Osteocyte (in vitro differentiated cells): ENCODE measurements around the gene CCL23. TPM values are rescaled to one million over a fixed set of nuclear protein-coding genes. Genes with fewer than 3 reads are reported as not detected.

Source experiments
- DNase-seq: peaks from one replicate; pipeline ENCODE4 v3.0.0; 2021; ENCODE audit warnings: mixed read lengths; ENCODE audit not compliant: unreplicated experiment; ENCODE audit errors: extremely low spot score
- H3K27ac Mint-ChIP-seq: one replicate; pipeline ENCODE4 v1.8.0; 2021; ENCODE audit warnings: mild to moderate bottlenecking, mixed read lengths; ENCODE audit not compliant: unreplicated experiment
- H3K27me3 Mint-ChIP-seq: one replicate; pipeline ENCODE4 v1.8.0; 2021; ENCODE audit warnings: mixed read lengths; ENCODE audit not compliant: unreplicated experiment
- H3K36me3 Mint-ChIP-seq: one replicate; pipeline ENCODE4 v1.8.0; 2021; ENCODE audit warnings: mixed read lengths; ENCODE audit not compliant: unreplicated experiment
- H3K4me1 Mint-ChIP-seq: one replicate; pipeline ENCODE4 v1.8.0; 2021; ENCODE audit warnings: mixed read lengths; ENCODE audit not compliant: unreplicated experiment
- H3K4me3 Mint-ChIP-seq: one replicate; pipeline ENCODE4 v1.8.0; 2021; ENCODE audit warnings: mild to moderate bottlenecking, moderate library complexity, mixed read lengths; ENCODE audit not compliant: unreplicated experiment
- H3K9me3 Mint-ChIP-seq: one replicate; pipeline ENCODE4 v1.8.0; 2021; ENCODE audit warnings: mixed read lengths; ENCODE audit not compliant: unreplicated experiment
- total RNA-seq: library from RNA; stranded (reverse); gene quantifications from 2 replicates; pipeline ENCODE4 v1.2.1, GENCODE V29; 2021
- TF ChIP-seq, protein P1 (sequence below): fragments of 200-600 bp; sonication (generic); IDR thresholded peaks from 2 replicates; pipeline ENCODE4 v1.5.0; 2021; ENCODE audit warnings: antibody characterized with exemption, mild to moderate bottlenecking, moderate library complexity

Gene CCL23
- total RNA-seq, 1 donor from 2014 or later, result not detected

DNA sequence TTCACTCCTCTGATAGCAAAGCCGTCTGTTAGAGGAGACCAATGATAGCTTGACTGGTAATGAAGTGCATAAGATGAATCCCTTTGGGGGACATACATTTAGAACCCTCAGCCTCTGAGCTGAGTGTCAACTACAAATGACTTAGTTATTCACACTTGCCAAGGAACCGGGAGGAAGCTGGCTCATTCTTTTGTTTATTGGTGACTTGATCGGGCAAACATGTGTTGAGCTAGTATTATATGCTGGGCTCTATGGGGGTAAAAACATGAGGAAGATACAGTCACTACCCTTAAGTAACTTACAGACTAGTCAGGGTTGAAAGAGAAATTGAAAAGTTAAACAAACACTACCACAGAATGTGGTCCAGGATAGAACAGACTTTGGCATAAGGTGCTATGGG, 39.4 kb downstream of the CCL23 start:
- Mint-ChIP-seq H3K9me3 (no peaks in the 10 kb centered on the region), H3K27me3 (peaks cover 5% of the 10 kb centered on the region), H3K4me3 (no peak overlapping the region), H3K36me3 (no peaks in the 10 kb centered on the region), H3K4me1 (peaks cover 3% of the 10 kb centered on the region), H3K27ac (no peak overlapping the region)
- TF ChIP-seq, protein P1, sequence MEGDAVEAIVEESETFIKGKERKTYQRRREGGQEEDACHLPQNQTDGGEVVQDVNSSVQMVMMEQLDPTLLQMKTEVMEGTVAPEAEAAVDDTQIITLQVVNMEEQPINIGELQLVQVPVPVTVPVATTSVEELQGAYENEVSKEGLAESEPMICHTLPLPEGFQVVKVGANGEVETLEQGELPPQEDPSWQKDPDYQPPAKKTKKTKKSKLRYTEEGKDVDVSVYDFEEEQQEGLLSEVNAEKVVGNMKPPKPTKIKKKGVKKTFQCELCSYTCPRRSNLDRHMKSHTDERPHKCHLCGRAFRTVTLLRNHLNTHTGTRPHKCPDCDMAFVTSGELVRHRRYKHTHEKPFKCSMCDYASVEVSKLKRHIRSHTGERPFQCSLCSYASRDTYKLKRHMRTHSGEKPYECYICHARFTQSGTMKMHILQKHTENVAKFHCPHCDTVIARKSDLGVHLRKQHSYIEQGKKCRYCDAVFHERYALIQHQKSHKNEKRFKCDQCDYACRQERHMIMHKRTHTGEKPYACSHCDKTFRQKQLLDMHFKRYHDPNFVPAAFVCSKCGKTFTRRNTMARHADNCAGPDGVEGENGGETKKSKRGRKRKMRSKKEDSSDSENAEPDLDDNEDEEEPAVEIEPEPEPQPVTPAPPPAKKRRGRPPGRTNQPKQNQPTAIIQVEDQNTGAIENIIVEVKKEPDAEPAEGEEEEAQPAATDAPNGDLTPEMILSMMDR, result no peak
- no peak for DNase-seq

DNA sequence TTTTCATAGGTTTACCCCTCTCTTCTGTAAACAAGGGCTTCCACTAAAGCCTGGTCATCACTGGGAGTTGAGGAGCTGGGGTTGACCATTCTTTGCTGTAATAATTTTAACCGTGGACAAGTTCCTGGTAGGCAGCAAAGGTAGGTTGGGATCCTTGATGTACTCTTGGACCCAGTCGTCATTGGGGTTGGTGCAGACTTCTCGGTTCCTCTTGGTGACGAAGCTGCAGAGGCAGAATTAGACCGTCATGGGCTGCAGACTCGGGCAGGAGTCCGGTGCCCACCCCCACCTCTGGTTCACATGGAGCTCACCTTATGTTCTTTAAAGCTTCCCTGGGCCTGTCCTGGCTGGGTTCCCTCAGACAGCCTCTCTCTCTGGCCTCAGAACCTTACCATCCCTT, 40.3 kb downstream of the CCL23 start:
- peaks cover 5% of the 10 kb centered on the region for H3K27me3 Mint-ChIP-seq
- TF ChIP-seq, protein P1, result no peak
- H3K27ac Mint-ChIP-seq, result no peak overlapping the region
- H3K36me3 Mint-ChIP-seq, result no peaks in the 10 kb centered on the region
- H3K4me1 Mint-ChIP-seq, result peaks cover 3% of the 10 kb centered on the region
- no peak overlapping the region for H3K4me3 Mint-ChIP-seq
- H3K9me3 Mint-ChIP-seq, result no peaks in the 10 kb centered on the region
- DNase-seq, result no peak

DNA sequence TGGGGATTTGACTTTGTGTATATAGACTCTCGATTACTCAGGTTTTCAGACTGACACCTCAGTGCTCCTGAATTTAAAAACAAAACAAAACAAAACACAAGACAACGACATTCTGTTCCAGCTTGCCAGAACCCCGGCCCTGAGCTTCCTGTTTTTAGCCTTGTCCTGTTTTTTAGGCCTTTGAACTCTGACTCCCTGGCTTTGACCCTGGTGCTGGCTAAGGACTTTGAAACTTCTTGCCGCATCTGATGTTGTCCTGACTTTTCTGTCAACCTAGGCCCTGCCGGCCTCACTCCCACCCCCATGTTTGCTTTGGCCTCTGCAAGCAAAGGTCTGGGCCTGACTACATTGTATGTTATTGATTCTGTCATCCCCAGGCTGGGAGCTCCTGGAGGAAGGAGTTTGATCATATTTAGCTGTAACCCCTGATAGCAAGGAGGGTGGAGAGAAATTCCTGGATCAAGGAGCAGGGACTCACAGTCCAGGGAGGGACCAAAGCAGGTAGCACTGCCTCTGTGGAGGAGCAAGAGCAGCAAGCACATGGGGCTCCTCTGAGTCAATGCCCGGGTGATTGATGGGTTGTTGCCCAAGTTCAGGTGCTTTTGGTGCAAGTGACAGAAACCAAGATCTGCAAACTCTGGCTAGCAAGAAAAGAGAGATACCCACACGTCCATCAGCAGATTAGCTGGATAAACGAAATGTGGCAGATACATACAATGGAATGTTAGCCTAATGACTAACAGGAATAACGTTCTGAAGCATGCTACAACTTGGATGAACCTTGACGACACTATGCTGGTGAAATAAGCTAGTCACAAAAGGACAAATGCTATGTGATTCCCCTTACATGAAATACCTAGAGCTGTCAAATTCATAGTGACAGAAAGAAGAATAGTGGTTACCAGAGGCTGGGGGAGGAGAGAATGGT, 44.2 kb downstream of the CCL23 start:
- no peak for DNase-seq
- H3K4me3 Mint-ChIP-seq, result no peak overlapping the region
- TF ChIP-seq, protein P1, result no peak
- H3K4me1 Mint-ChIP-seq, result peaks cover 3% of the 10 kb centered on the region
- H3K9me3 Mint-ChIP-seq, result no peaks in the 10 kb centered on the region
- peaks cover 9% of the 10 kb centered on the region for H3K27me3 Mint-ChIP-seq
- no peaks in the 10 kb centered on the region for H3K36me3 Mint-ChIP-seq
- H3K27ac Mint-ChIP-seq, result no peak overlapping the region

DNA sequence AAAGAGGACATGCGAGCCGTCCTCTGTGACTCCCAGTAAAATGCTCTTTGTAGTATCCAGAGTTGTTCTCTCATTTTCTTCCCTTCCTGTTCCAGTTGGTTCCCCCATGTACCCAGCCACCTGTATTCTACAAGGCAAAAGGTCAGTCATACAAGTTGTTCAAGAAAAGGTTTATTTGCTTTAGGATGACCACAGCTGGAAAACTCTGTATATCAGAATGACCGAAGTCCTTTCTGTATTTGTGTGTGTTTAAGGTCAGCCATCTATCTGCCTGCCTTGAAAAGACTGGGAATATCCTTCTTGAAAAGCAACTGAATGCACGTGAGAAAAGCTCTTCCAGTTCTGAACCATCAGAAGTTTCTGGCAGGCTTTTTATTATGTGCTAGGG, 44.8 kb downstream of the CCL23 start:
- TF ChIP-seq, protein P1, result no peak
- peaks cover 3% of the 10 kb centered on the region for H3K4me1 Mint-ChIP-seq
- H3K9me3 Mint-ChIP-seq, result no peaks in the 10 kb centered on the region
- no peak for DNase-seq
- H3K4me3 Mint-ChIP-seq, result no peak overlapping the region
- peaks cover 11% of the 10 kb centered on the region for H3K27me3 Mint-ChIP-seq
- no peak overlapping the region for H3K27ac Mint-ChIP-seq
- H3K36me3 Mint-ChIP-seq, result no peaks in the 10 kb centered on the region

DNA sequence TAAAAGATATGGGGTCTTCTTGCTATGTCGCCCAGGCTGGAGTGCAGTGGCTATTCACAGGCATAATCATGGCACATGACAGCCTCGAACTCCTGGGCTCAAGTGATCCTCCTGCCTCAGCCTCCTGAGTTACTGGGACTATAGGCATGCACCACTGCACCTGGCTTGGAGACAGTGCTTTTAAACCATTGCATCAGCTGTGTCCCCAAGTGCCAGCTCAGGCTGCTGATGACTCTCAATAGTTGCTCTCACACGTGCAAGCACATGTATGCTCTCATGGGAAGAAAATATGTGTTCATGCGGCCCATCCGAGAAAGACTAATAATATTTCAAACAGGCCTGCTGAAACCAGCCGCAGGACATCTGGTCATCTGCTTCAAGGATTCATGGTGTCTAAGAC, 45.2 kb downstream of the CCL23 start:
- Mint-ChIP-seq H3K36me3 (no peaks in the 10 kb centered on the region), H3K4me3 (no peak overlapping the region), H3K9me3 (no peaks in the 10 kb centered on the region), H3K4me1 (peaks cover 3% of the 10 kb centered on the region), H3K27ac (no peak overlapping the region), H3K27me3 (peaks cover 12% of the 10 kb centered on the region)
- TF ChIP-seq, protein P1, result no peak
- no peak for DNase-seq
